ENCODE measurements around the gene STYX. TPM values are rescaled to one million over a fixed set of nuclear protein-coding genes. Genes with fewer than 3 reads are reported as not detected.

STYX gene
- total RNA-seq, 1 experiment from 2014 or later, result 16.3 TPM

- H4K20me1 ChIP-seq (ENCODE audit: insufficient read depth), result no peaks in the 10 kb centered on the region
- no peaks in the 10 kb centered on the region for H3K79me2 ChIP-seq (ENCODE audit: insufficient read depth, low read length)
- RAD21 ChIA-PET (ENCODE audit: low non-redundant PET in 1 of 2, low total read pairs in 2 of 2, uncharacterized antibody in 2 of 2, unreplicated experiment in 2 of 2), result no interaction called here
- H3K4me3 ChIP-seq (replicated peaks in 1 of 2; ENCODE audit: low read depth in 1 of 2, low read length in 2 of 2), result no peak overlapping the region
- no peak overlapping the region for H2AFZ ChIP-seq (ENCODE audit: low read depth, low read length, poor library complexity, severe bottlenecking)
- H3K9me3 ChIP-seq (ENCODE audit: control insufficient read depth in 1 of 2, insufficient read depth in 1 of 2, low read depth in 1 of 2, low read length in 2 of 2), result no peaks in the 10 kb centered on the region
- H3K27ac ChIP-seq (ENCODE audit: low read depth, low read length), result no peak overlapping the region
- no peaks in the 10 kb centered on the region for H3K27me3 ChIP-seq (ENCODE audit: insufficient read depth, low read length)
- DNase-seq (ENCODE audit: low read depth, low spot score) (no peak), ATAC-seq (no peak)
- TF ChIP-seq CBX3 (IDR thresholded peaks at IDR 0.05; ENCODE audit: low read depth) (no peak), EZH2phosphoT487 (IDR thresholded peaks at IDR 0.05; ENCODE audit: borderline replicate concordance) (no peak), SP1 (IDR thresholded peaks at IDR 0.05; ENCODE audit: low read depth) (no peak), ZNF274 (IDR thresholded peaks at IDR 0.05; ENCODE audit: low read depth, low read length) (no peak), ZBTB33 (IDR thresholded peaks at IDR 0.05; ENCODE audit: extremely low read depth, insufficient replicate concordance, low read length) (no peak), TCF7L2 (IDR thresholded peaks at IDR 0.05; ENCODE audit: borderline replicate concordance, extremely low read depth, insufficient read depth, insufficient read length) (no peak), MAX (IDR thresholded peaks at IDR 0.05) (no peak), CTCF (IDR thresholded peaks at IDR 0.05 in 2 of 3, conservative IDR thresholded peaks at IDR 0.05 in 1 of 3; ENCODE audit: borderline replicate concordance in 1 of 3, insufficient read depth in 1 of 3, low read depth in 2 of 3, low read length in 2 of 3) (no peak), EZH2 (IDR thresholded peaks at IDR 0.05) (no peak), CEBPB (IDR thresholded peaks at IDR 0.05; ENCODE audit: low read depth) (no peak), ELF1 (IDR thresholded peaks at IDR 0.05; ENCODE audit: borderline replicate concordance, low read depth) (no peak), POLR2A (IDR thresholded peaks at IDR 0.05; ENCODE audit: borderline replicate concordance, extremely low read depth, insufficient read depth, insufficient read length) (no peak), SIN3A (IDR thresholded peaks at IDR 0.05; ENCODE audit: low read depth) (no peak)
- POLR2A ChIA-PET, result interaction anchor here (0.5 kb wide), 1 partner anchor 370 kb away, joined by 3 read pairs; no protein-coding TSS in a partner anchor
- H3K36me3 ChIP-seq (ENCODE audit: control insufficient read depth in 1 of 2, insufficient read depth in 2 of 2, low read length in 2 of 2), result peaks cover 0 to 9% of the 10 kb centered on the region in 2 experiments; a peak in 2 of 4 replicates
- intact Hi-C loops (cut with micrococcal nuclease), result no loop called here
- CTCF ChIA-PET, result no interaction called here
- H3K9me2 ChIP-seq (ENCODE audit: insufficient read depth), result no peaks in the 10 kb centered on the region
- no peak overlapping the region for H3K4me2 ChIP-seq (ENCODE audit: low read length)
- H3K9ac ChIP-seq (ENCODE audit: low read length), result no peak overlapping the region
- no TSS peak for BruUV-seq (replicated peaks)
- no peaks in the 10 kb centered on the region for H3K4me1 ChIP-seq (ENCODE audit: control insufficient read depth in 1 of 2, insufficient read depth in 2 of 2, low read length in 2 of 2)
Observed at GRCh38 chr14:52755607-52756316, 25.8 kb downstream of the STYX start.
